Measurements from ENCODE around the gene VWA8.

GRCh38 chr13:41545432-41545707 lies 415.5 kb downstream of the VWA8 start:
- no peak for TF ChIP-seq CTCF (tag by site-specific recombination; IDR thresholded peaks at IDR 0.05)
- no peak for TF ChIP-seq YY1 (tag by site-specific recombination; IDR thresholded peaks at IDR 0.05)
- TF ChIP-seq TCF7L2 (IDR thresholded peaks at IDR 0.05; ENCODE audit: borderline replicate concordance, low read depth, low read length), result no peak
- TF ChIP-seq ZNF155 (tag by site-specific recombination; IDR thresholded peaks at IDR 0.05), result no peak
- TF ChIP-seq PBX3 (CRISPR knock-in tag; IDR thresholded peaks at IDR 0.05), result no peak
- TF ChIP-seq ZNF600 (tag by site-specific recombination; IDR thresholded peaks at IDR 0.05), result no peak
- no peak for TF ChIP-seq ZNF473 (tag by site-specific recombination; IDR thresholded peaks at IDR 0.05)
- no peak for TF ChIP-seq MEIS1 (CRISPR knock-in tag; IDR thresholded peaks at IDR 0.05; ENCODE audit: borderline replicate concordance)
- TF ChIP-seq ZNF138 (tag by site-specific recombination; IDR thresholded peaks at IDR 0.05; ENCODE audit: borderline replicate concordance), result no peak
- no peak for TF ChIP-seq AEBP2 (tag by site-specific recombination; IDR thresholded peaks at IDR 0.05; ENCODE audit: borderline replicate concordance)
- TF ChIP-seq ZNF274 (IDR thresholded peaks at IDR 0.05; ENCODE audit: low read length), result no peak
- TF ChIP-seq ZNF274 (tag by site-specific recombination; IDR thresholded peaks at IDR 0.05; ENCODE audit: borderline replicate concordance), result no peak
- no peak for TF ChIP-seq ZBTB6 (tag by site-specific recombination; IDR thresholded peaks at IDR 0.05)
- TF ChIP-seq KLF10 (tag by site-specific recombination; IDR thresholded peaks at IDR 0.05), result no peak
- no peak for TF ChIP-seq REST (tag by site-specific recombination; IDR thresholded peaks at IDR 0.05)
